Neural crest cell (in vitro differentiated cells): Measurements from ENCODE around the gene GP1BA. TPM values are rescaled to one million over a fixed set of nuclear protein-coding genes. Genes with fewer than 3 reads are reported as not detected.

Experiments used
- DNase-seq: peaks from one replicate; pipeline ENCODE4 v3.0.0; 2021; ENCODE audit warnings: low read depth, mixed read lengths, low spot score
- H3K27ac Mint-ChIP-seq: one replicate; pipeline ENCODE4 v1.8.0; 2021; ENCODE audit warnings: mild to moderate bottlenecking, mixed read lengths; ENCODE audit not compliant: unreplicated experiment
- H3K27me3 Mint-ChIP-seq: 2 replicates; pipeline ENCODE4 v1.8.0; 2021; ENCODE audit warnings: low read depth, mild to moderate bottlenecking, mixed read lengths
- H3K36me3 Mint-ChIP-seq: 2 replicates; pipeline ENCODE4 v1.8.0; 2021; ENCODE audit warnings: low read depth, mild to moderate bottlenecking, mixed read lengths
- H3K4me1 Mint-ChIP-seq: 2 replicates; pipeline ENCODE4 v1.8.0; 2021; ENCODE audit warnings: mixed read lengths
- H3K4me3 Mint-ChIP-seq: one replicate; pipeline ENCODE4 v1.8.0; 2021; ENCODE audit warnings: mild to moderate bottlenecking, mixed read lengths
- H3K9me3 Mint-ChIP-seq: 2 replicates; pipeline ENCODE4 v1.8.0; 2021; ENCODE audit warnings: mixed read lengths
- total RNA-seq: library from RNA; stranded (reverse); gene quantifications from 2 replicates; pipeline ENCODE4 v1.2.1, GENCODE V29; 2021
- TF ChIP-seq, protein P1 (sequence below): fragments of 200-600 bp; sonication (generic); conservative IDR thresholded peaks from 2 replicates; pipeline ENCODE4 v1.5.0; 2021; ENCODE audit warnings: antibody characterized with exemption, mild to moderate bottlenecking

GP1BA gene
- total RNA-seq, 1 donor from 2014 or later, result not detected

DNA sequence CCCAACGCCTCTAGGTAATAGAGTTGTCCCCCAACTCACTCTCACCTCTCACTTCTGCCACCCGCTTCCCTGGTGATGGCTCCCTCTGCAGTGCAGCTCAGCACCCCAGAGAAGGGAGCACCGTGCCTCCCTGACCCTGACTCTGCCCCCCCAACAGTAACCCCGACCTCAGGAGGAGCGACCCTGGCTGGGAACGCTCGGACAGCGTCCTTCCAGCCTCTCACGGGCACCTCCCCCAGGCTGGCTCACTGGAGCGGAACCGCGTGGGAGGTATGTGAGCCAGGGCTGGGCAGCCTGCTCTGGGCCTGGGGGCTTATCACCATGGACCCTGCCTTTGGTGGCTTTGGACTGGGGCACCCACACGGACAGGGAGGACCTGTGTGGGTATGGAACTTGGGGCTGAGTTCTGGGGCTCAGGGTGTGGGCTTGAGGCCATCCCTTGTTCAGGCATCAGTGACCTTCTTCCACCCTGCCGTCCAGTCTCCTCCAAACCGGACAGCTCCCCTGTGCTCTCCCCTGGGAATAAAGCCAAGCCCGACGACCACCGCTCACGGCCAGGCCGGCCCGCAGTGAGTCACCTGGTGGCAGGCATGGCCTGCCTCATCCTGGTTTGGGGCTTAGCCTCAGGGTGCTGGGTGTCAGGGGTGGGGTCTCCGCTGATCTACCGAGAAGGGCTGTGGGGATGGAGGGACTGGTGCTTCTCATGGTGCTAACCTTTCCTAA lies 39.4 kb upstream of the GP1BA start:
- Mint-ChIP-seq H3K9me3 (no peaks in the 10 kb centered on the region), H3K4me1 (no peaks in the 10 kb centered on the region), H3K27ac (no peak overlapping the region), H3K4me3 (no peak overlapping the region), H3K27me3 (no peaks in the 10 kb centered on the region), H3K36me3 (no peaks in the 10 kb centered on the region)
- DNase-seq, result no peak
- TF ChIP-seq, protein P1, sequence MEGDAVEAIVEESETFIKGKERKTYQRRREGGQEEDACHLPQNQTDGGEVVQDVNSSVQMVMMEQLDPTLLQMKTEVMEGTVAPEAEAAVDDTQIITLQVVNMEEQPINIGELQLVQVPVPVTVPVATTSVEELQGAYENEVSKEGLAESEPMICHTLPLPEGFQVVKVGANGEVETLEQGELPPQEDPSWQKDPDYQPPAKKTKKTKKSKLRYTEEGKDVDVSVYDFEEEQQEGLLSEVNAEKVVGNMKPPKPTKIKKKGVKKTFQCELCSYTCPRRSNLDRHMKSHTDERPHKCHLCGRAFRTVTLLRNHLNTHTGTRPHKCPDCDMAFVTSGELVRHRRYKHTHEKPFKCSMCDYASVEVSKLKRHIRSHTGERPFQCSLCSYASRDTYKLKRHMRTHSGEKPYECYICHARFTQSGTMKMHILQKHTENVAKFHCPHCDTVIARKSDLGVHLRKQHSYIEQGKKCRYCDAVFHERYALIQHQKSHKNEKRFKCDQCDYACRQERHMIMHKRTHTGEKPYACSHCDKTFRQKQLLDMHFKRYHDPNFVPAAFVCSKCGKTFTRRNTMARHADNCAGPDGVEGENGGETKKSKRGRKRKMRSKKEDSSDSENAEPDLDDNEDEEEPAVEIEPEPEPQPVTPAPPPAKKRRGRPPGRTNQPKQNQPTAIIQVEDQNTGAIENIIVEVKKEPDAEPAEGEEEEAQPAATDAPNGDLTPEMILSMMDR, result no peak

DNA sequence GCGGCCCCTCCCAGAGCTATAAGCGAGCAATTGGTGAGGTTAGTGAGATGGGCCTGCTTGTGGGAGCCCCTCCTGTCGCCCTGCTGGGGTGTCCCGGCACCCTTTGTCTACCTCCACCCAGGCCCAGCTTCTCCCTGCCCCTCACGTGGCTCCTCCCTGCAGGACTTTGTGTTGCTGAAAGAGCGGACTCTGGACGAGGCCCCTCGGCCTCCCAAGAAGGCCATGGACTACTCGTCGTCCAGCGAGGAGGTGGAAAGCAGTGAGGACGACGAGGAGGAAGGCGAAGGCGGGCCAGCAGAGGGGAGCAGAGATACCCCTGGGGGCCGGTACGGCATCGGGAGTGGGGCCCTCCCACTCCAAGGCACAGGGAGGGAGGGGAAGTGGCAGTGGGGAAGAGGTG lies 38.8 kb upstream of the GP1BA start:
- TF ChIP-seq, protein P1, result no peak
- Mint-ChIP-seq H3K4me1 (peaks cover under 1% of the 10 kb centered on the region), H3K36me3 (no peaks in the 10 kb centered on the region), H3K27me3 (no peaks in the 10 kb centered on the region), H3K4me3 (no peak overlapping the region), H3K27ac (no peak overlapping the region), H3K9me3 (no peaks in the 10 kb centered on the region)
- no peak for DNase-seq

DNA sequence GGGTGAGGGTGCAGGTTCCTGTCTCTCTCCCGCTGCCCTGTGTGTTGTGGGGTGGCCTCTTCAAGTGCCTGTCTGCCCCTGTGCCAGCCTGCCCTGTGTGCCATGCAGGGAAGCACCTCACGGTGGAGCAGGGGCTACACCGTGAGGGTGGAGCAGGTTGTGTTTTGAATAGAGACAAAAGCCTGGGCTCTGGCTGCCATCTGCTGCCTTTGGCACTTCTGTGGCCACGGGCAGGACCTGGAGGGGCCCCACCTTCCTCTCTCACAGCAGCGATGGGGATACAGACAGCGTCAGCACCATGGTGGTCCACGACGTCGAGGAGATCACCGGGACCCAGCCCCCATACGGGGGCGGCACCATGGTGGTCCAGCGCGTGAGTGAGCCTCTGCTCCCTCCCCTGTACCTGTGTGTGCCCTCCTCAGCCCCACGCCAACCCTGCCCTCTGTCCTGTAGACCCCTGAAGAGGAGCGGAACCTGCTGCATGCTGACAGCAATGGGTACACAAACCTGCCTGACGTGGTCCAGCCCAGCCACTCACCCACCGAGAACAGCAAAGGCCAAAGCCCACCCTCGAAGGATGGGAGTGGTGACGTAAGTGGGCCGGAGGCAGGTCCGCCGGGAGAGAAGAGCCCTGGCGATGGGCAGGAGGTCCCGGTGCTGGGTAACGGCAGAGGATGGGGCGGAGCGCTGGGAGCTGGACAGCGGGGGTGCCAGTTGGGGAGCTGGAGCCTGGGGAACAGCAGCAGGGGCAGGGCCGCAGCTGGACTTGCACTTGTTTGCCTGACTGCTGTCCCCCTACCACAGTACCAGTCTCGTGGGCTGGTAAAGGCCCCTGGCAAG lies 38.1 kb upstream of the GP1BA start:
- Mint-ChIP-seq H3K4me3 (no peak overlapping the region), H3K27ac (no peak overlapping the region), H3K36me3 (no peaks in the 10 kb centered on the region), H3K9me3 (no peaks in the 10 kb centered on the region), H3K4me1 (peaks cover 4% of the 10 kb centered on the region), H3K27me3 (peaks cover 3% of the 10 kb centered on the region)
- TF ChIP-seq, protein P1, result no peak
- no peak for DNase-seq

DNA sequence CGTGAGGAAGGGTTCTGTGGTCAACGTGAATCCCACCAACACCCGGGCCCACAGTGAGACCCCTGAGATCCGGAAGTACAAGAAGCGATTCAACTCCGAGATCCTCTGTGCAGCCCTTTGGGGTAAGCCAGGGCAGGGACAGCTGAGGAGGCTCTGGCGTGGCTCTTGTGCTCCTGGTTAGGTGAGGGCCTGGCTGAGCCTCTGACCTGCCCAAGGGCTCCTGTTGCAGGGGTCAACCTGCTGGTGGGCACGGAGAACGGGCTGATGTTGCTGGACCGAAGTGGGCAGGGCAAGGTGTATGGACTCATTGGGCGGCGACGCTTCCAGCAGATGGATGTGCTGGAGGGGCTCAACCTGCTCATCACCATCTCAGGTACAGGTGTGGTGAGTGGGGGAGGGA lies 37.0 kb upstream of the GP1BA start:
- Mint-ChIP-seq H3K27ac (no peak overlapping the region), H3K27me3 (peaks cover 8% of the 10 kb centered on the region), H3K9me3 (no peaks in the 10 kb centered on the region), H3K4me3 (no peak overlapping the region), H3K4me1 (peaks cover 4% of the 10 kb centered on the region), H3K36me3 (no peaks in the 10 kb centered on the region)
- TF ChIP-seq, protein P1, result no peak
- no peak for DNase-seq

DNA sequence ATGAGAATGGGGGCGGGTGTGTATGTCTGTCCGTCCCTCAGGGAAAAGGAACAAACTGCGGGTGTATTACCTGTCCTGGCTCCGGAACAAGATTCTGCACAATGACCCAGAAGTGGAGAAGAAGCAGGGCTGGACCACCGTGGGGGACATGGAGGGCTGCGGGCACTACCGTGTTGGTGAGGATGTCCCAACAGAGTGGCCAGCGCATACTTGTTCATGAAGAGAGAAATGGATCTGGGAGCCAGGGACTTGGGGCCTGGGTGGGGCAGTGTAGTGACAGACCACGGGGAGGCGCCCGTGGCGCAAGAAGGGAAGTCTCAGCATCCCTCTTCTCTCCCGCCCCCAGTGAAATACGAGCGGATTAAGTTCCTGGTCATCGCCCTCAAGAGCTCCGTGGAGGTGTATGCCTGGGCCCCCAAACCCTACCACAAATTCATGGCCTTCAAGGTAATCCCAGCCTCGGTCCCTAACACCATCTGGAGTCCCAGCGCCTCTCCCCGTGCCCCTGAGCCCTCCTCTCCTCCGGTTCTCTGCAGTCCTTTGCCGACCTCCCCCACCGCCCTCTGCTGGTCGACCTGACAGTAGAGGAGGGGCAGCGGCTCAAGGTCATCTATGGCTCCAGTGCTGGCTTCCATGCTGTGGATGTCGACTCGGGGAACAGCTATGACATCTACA lies 36.3 kb upstream of the GP1BA start:
- no peak overlapping the region for H3K27ac Mint-ChIP-seq
- TF ChIP-seq, protein P1, result no peak
- H3K4me1 Mint-ChIP-seq, result peaks cover 4% of the 10 kb centered on the region
- DNase-seq, result no peak
- no peaks in the 10 kb centered on the region for H3K9me3 Mint-ChIP-seq
- peaks cover 8% of the 10 kb centered on the region for H3K27me3 Mint-ChIP-seq
- H3K4me3 Mint-ChIP-seq, result no peak overlapping the region
- H3K36me3 Mint-ChIP-seq, result no peaks in the 10 kb centered on the region
